Kidney tubule cell (primary cell): ENCODE data around the gene ZBTB47.

Source experiments
- DNase-seq: peaks from one replicate; pipeline ENCODE4 v3.0.0-alpha.2; 2018; ENCODE audit warnings: low spot score

Gene ZBTB47

DNA sequence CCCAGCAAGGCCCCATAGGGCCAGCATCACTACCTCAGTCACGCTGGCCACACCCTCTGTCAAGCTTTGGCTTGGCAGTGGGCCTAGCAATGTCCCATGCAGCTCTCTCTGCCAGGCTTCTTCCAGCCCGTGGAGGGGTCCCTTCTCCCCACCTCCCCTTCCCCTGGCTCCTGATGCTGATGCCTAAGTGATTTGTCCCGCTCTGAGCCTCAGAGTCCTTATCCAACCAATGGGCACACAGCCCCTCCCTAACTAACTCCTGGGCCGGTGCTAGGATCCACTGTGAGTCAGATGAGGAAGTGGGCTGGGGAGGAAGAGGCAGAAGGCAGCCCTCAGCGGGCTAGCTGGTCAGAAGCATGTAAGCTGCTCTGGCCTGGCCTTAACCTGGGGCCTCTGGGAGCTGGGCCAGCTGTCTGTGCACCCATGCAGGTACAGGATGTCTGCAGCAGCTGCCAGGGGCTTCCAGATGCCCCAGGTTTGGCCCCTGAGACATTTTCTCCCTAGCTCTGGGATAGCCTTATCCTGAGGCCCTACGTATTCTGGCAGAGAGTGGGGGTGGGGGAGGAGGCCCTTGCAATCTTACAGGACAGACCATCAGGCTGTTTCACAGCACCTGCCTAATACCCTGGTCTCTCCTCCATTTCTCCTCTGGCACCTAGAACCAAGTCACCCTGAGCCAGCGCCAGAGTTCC is 740 bp upstream of the ZBTB47 start:
- peak; percentile 97 for DNase-seq

DNA sequence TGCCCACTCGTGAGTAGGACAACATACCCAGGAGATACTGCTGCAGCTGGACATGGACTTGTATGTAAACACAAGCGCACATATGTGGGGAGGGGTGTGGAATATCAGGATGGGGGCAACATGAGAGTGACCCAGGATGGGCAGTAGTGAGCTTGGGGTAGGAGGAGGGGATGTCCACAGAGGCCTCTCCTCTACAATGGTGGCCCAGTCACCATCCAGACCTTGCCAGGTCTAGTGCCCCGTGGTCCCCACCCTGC is 266 bp upstream of the ZBTB47 start:
- DNase-seq: no peak

DNA sequence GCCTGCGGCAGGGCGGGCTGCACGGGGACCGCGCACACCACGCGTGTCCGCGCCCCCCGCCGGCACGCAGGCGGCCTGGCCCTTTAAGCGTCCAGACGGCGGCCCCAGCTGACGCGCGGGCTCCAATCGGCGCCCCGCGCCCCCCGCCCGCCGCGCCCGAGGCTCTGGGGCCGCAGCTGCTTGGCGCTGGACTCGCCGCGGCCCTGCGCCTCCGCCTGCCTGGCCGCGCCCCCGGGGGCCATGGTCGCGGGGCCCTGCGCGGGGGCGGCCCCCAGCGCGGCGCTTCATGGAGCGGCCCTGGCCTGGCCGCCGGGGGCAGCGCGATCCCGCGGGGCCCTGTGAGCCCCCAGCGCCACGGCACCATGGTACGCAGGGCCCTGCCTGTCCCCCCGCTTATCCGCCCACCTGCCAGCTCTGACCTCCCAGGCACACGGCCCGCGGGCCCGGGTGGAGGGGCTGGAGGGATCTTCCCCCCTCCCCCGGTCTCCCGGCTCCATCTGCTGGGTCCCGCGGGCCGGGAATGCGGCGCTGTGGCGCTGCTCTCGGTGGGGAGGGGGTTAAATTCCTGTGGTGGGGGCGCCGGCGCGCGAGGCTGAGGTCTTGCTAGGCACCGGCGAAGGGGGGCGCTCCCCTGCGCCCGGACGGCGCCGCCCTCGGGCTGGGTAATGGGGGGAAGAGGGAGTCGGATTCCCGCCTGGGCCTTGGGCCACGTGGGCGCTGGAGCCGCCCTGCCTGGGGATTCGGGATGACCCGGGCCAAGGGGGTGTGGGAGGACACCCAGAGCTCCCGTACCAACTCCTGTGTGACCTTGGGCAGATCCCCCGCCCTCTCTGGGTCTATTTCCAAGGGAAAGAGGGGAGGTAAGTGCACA is 1.1 kb downstream of the ZBTB47 start:
- peak; percentile 60 for DNase-seq

DNA sequence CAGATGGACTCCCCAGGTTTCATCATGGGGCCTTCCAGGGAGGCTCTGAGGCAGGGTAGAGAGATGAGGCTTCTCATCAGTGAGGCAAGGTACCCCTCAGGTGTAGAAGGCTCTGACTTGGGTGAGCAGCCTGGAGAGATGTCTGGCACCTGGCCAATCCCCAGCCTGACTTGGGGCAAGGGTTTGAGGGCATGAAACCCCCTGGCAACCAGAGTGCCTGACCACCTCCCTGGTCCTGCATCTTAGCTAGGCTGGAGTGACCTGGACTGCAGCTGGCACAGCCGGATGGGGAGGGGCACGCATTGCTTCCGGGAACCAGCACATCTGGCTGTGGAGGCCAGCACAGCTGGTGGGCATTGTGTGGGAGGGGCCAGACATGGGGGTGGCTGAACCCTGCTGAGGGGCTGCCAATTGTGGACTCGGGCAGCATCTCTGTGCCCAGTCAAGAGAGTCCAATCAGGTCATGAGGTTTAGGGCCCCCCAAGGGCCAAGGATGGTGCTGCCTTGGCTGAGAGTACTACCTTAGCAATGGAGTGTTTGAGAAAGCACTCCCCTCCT is 1.9 kb downstream of the ZBTB47 start:
- DNase-seq: no peak

DNA sequence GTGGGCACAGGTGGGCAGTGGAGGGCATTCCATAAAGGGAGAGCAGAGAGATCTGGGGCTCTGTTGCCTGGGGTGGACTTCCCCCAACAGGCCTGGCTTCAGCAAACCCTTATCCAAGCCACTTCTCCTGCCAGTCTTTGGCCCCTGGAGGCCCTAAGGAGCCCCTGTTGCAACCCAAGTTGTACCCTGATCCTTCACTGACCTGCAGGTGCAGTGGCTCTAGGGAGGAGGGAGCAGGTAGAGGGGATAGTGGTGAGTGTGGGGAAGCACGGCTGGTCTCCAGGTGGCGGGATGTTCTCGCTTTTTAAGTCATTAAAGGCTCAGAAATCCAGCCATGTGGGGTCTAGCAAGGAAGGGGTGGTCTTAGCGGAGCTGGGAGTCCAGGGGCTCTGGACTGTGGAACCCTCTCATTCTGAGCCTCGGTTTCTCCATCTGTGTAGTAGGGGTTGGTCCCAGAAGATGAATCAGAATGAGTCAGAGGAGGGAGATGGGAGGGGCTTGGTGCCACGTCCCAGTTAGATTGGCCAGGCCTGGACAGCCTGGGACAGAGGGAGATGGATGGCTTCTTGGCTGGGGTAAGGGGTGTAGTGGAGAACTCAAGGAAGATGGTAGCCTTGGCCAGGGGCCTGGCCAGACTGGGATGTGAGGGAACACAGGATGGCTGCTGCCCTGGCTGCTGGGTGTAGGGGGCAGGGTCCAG is 2.6 kb downstream of the ZBTB47 start:
- DNase-seq: no peak

DNA sequence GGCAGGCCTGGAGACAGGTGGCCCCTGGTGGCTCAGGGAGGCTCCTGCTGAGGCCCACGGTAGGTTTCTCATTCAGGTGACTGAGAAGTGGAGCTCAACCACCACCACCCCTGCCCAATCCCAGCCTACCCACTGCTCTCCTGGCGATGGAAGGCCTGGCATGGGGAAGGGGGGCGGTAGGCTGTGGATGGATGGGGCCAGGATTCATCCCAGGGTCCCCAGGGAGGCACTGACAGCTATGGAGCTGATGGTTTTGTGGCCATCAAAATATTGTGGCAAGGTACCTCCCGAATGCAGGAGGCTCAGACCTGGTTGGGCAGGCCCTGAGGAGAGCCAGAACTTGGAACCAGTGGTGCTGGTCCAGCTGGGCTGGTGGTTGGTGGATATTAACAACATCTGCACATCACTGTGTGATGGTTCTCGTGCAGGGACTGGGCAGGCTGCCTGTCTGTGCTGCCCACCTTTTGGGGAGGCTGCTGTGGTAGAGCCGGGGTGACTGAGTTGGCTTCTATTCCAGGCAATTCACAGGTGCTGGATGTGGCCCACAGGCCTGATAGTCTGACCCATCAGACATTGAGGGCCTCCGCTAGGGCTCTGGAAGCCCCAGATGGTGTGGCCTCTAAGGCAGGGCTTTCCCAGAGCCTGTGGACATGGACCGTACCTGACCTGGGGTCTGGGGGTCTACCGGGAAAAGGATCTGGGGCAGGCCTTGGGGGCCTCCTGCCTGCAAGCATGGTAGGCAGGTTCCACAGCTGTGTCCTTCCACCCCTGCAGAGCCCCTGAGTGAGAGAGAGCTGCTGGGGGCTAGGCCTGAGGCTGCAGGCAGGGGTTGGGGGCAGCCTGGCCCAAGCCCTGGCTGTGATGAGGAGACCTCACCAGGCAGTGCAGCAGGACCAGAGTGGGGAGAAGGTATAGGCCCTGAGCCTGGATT is 3.4 kb downstream of the ZBTB47 start:
- DNase-seq: no peak

DNA sequence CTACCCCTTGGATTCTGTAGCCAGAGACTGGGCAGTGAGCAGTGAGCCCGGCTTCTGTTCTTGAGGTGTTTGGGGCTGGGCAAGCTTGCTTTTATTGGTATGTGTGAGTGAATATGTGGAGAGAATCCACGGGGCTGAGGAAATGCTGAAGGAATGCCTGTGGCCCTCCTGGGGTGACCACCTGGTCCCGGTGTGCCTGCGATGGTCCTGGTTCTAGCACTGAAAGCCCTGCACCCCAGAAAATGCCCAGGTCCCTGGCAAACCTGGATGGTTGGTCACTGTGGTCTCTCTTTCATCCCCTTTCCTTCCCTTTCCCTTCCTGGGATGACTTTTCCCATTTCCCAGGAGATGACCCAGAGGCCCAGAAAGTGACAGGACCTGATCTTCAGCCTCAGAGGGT is 4.2 kb downstream of the ZBTB47 start:
- no peak for DNase-seq

DNA sequence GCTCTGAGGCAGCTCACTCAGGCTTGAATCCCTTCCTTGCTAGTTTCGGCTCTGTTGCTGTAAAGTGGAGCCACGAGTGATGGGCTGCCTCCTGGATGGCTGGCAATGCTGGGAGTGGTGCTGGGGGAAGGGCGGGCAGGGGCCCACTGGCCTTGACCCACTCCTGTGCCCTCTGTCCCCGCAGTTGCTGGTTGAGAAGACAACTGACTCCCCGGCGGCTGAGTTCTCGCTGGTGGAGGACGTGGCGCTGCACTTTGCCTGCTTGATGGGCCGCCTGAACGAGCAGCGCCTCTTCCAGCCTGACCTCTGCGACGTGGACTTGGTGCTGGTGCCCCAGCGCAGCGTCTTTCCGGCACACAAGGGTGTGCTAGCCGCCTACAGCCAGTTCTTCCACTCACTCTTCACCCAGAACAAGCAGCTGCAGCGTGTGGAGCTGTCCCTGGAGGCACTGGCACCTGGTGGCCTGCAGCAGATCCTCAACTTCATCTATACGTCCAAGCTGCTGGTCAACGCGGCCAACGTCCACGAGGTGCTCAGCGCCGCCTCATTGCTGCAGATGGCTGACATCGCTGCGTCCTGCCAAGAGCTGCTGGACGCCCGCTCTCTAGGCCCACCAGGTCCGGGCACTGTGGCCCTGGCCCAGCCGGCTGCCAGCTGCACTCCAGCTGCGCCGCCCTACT is 4.7 kb downstream of the ZBTB47 start:
- DNase-seq: no peak

DNA sequence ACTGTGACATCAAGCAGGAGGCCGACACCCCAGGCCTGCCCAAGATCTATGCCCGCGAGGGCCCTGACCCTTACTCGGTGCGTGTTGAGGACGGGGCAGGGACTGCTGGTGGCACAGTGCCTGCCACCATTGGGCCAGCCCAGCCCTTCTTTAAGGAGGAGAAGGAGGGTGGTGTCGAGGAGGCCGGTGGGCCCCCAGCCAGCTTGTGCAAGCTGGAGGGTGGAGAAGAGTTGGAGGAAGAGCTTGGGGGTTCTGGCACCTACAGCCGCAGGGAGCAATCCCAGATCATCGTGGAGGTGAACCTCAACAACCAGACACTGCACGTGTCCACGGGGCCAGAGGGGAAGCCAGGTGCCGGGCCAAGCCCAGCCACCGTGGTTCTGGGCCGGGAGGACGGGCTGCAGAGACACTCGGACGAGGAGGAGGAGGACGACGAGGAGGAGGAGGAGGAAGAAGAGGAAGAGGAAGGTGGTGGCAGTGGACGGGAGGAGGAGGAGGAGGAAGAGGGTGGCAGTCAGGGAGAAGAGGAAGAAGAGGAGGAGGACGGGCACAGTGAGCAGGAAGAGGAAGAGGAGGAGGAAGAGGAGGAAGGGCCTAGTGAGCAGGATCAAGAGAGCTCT is 5.4 kb downstream of the ZBTB47 start:
- no peak for DNase-seq

DNA sequence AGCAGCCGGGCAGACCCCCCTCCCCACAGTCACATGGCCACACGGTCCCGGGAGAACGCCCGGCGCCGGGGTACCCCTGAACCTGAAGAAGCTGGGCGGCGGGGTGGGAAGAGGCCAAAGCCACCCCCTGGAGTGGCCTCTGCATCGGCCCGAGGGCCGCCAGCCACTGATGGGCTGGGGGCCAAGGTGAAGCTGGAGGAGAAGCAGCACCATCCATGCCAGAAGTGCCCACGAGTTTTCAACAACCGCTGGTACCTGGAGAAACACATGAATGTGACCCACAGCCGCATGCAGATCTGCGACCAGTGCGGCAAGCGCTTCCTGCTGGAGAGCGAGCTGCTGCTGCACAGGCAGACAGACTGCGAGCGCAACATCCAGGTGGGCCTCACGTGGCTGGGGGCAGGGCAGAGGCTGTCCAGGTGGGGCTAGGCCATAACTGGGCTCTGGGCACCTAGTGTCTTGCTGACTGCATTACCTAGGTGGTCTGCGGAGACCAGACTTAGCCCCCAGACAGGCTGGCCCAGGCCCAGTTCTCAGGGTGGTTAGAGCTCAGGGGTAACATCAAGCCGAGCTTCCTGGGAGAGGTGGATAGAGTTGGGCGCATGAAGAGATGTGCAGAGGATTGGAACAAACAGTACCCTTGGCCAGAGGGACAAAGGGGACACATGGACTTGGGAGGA is 6.1 kb downstream of the ZBTB47 start:
- DNase-seq: no peak

DNA sequence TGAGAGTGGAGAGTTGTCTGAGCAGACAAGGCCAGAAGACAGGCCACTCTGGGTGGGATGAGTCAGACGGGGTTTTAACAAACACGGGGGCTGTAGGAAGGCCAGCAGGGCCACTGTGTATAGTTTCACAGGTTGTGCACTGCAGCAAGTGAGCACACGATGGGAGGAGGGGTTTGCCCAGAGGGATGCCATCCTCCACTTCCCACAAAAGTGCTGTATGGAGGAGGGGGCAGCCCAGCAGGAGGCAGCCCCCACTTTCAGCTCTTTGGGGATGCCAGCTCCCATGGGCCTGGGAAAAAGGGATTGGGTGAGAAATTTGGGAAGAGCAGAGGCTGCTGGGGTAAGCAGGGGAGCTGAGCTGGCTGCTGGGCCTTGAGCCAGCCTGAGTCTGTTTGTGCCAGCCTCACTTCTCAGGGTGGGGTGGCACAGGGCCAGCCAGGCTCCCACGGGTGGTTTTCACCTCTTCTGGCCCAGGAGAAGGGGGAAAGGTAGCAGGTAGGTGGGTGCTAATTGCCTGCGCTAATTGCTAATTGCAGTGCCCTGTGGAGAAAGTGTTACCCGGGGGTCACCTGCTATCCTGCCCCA is 6.7 kb downstream of the ZBTB47 start:
- DNase-seq: no peak

DNA sequence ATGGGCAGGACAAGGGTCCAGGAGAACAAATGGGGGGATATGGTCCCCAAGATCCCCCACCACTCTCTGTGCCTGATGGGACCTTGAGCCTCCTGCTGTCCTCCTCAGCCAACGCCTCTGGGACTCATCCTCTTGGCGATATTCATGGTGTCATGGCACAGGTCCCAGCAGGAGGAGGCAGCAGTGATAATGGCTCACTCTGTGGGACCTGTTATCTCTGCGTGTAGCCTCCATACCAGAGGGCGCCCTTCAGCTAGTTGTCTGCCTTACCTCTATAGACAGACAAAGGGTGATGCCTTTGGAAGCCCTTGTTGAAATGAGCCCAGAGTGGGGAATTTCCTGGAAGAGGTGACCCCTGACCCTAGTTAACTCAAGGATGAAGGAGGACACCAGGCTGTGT is 7.4 kb downstream of the ZBTB47 start:
- no peak for DNase-seq

DNA sequence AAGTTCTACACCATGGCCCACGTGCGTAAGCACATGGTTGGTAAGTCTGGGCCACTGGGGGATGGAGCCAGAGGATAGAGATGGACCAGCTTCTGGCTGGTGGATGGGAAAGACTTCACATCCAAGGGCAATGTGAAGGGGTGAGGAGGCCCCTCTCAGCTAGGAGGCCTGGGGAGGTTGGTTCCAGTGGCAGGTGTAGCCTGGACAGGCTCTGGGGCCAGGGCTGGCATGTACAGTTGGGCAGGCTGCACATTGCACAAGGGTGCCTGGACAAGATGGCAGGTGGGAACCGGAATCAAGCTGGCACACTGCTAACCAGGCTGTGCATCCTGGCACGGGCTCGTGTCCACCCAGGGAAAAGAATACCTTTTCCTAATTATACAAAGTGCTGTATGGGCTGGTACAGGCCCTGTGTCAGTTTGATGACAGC is 8.1 kb downstream of the ZBTB47 start:
- no peak for DNase-seq

DNA sequence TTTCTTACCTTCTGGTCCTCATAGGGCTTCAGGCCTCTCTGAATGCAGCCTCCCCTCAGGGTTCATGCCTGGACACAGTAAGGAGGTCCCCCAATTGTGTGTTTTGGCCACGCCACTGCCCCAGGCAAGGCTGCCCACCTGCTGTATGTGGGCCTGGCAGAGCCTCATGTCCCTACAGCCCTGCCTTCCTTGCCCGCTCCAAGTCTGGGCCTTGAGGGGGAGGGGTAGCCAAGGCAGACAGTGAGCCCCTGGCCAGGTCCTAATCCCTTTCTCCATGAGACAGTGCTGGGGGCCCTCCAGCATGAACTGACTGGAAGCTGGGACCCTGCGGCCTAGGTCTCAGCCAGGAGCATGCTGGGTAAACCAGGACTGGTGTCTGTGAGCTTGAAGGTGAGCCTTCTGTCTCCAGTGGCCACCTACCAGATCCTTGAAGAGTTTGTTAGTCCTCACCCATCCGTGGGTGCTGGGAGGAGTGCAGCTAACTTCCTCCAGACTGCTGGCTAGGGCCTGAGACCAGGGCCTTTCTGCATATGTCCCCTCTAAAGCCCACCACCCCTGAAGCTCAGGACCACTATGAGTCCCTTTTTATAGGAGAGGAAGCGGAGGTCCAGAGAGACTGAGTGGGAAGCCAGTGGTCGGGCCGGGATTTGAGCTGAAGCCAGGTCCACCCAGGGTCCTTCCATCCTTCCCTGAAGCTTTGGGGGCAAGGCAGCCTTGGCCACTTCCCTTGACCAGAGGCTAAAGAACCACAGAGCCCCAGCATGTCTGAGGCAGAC is 8.7 kb downstream of the ZBTB47 start:
- DNase-seq: no peak

DNA sequence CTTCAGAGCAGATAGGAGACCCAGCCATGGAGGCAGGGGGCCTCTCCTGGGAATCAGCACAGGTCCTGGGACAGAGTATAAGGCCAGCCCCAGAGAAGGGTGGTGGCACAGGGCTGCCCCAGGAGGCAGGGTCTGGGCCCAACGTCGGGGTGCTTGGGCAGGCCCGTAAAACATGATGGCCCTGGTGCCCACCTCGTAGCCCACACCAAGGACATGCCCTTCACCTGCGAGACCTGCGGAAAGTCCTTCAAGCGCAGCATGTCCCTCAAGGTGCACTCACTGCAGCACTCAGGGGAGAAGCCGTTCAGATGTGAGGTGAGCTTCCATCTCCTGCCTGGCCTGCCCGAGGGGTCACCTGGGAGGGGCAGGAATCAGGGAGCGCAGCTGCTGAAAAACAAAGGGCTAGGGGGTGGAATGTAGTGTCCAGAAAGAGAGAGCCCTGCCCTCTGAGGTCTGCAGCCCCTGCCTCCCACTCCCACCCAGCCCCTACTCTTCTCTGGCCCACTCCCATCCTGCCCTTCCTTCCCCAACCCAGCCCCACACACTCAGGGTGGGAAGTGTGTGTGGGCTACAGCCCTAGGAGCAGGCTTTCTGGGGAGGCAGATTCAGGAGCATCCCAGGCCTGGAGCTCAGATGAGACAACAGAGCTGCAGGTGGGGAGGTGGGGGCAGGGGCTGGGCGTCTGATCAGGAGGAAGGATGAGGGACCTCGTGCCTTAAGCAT is 9.5 kb downstream of the ZBTB47 start:
- DNase-seq: no peak

DNA sequence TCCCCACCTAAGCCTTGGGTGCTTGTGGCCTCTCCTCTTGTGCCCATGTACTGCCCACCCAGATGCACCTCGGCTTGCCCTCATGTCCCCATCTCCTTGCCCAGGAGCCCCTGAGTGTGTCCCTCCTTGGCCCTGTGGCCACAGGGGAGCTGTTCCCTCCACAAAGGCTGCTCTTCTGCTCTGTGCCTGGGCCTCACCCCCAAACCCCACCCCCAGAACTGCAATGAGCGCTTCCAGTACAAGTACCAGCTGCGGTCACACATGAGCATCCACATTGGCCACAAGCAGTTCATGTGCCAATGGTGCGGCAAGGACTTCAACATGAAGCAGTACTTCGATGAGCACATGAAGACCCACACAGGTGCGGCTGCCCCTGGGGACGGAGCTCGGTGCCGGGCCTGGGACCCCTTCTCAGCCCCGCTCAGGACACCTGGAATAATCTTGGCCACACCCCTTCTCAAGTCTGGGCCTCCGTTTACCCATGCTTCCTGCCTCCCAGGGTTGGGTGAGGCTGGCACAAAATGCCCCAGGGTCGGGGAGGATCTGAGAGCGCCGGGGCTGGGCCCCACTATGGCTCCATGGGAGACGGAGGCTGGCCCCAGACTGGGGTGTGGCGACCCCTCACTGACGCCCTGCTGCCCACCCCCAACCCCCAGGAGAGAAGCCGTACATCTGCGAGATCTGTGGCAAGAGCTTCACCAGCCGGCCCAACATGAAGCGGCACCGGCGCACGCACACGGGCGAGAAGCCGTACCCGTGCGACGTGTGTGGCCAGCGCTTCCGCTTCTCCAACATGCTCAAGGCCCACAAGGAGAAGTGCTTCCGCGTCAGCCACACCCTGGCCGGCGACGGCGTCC is 10.3 kb downstream of the ZBTB47 start:
- no peak for DNase-seq

DNA sequence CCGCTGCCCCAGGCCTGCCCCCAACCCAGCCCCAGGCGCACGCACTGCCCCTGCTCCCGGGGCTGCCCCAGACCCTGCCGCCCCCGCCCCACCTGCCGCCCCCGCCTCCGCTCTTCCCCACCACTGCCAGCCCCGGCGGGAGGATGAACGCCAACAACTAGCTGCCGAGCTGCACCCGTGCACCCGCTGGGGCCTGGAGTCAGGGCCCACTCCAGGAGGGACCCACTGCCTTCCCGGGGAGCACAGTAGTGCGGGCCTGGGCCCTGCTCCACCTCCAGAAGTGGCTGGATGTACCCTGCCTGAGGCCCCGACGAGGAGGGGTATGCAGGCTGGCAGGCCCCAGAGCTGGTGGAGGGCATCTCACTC is 10.9 kb downstream of the ZBTB47 start:
- no peak for DNase-seq
